ENCODE measurements around the gene HKDC1.
"Not testable (repeated sequence)": the region's sequence is repeated elsewhere in the genome, so short reads cannot be mapped to it uniquely, and the experiment has no call there.

Gene HKDC1

DNA sequence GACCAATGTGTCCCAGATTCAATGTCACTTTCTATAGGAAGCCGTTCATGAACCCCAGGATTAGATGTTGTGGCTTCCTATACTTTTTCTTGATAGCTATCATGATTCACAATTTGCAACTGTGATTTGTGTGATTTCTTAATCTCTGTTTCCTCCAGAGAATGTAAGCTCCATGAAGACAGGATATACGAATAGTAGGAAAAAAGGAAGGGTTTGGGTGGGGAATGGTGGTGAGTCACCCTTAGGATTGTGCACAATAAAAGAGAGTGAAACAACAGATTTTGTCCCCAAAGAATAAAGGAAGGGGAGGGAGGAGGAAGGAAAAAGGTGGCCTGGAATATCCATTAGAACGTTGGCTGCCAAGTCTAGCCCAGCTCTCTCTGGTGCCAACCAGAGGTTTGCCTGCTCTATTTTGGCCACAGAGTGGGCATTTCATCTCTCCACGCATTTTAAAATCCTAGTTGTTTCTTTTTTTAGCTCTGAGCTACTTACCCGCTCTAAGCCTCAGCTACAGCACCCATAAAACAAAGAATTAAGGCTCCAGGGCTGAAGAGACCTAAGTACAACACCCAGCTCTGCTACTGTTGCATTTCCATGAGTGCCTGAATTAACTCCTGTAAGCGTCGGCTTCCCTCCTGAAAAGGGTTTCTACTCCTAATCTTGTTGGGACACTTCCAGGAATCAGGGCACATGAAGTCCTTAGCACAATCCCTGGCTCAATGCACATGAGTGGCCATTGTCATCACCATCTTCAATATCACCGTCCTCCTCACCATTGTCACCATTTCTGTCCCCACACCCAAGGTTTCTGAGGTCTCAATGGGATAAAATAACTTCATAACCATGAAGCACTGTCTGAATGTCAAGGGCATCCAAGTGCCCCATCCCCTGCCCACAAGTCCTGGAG lies 61.6 kb downstream of the HKDC1 start:
- no peak for DNase-seq

DNA sequence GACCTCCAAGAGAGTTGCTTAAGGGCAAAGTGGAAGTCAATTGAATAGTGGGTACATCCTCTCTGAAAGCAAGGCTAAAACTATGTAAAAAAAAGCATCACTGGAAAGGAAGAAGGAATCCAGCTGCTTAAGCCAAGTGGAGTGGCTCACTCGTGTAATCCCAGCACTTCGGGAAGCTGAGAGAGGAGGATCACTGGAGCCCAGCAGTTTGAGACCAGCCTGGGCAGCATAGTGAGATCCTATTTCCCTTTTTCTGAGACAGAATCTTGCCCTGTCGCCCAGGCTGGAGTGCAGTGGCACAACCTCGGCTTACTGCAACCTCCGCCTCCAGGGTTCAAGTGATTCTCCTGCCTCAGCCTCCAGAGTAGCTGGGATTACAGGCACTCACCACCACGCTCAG lies 64.3 kb downstream of the HKDC1 start:
- DNase-seq = not testable (repeated sequence)

DNA sequence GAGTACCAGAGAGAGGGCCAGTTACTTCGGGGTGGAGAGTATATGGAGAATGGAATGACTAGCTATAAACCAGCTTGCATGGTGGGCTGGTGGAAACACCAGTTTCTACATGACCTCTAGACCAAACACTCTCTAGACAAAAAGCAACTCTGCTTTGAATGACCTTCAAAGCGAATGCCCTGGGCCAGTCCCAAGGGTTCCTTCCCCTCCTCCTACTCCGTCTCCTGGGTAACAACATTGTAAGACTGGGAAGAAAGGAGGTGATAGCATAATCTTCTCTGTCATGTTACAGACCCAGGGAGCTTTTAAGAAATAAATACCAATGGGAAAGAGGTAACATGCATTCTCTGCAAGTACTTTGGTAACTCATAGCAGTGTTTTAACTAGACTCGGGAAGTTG lies 65.6 kb downstream of the HKDC1 start:
- no peak for DNase-seq

GRCh38 chr10:69287181-69287580 lies 67.0 kb downstream of the HKDC1 start:
- no peak for DNase-seq

DNA sequence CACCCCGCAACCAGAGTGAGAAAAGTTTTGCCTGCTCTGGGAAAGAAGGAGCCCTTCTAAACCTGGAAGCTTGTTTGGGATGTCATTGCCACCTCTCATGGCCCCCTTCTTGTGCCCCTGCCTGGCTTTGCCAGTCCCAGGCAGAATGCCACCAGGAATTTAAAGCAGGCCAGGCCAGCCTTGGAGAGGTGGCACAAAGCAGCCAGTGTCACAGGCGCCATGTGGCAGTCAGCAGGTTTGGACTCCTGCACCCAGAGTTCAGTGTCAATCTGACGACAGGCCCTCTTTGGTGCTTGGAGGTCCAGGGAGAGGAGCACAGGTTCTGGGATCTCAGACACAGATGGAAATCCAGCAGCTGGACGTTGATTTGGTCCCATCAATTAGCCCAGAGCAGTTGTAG lies 70.9 kb downstream of the HKDC1 start:
- DNase-seq = no peak

DNA sequence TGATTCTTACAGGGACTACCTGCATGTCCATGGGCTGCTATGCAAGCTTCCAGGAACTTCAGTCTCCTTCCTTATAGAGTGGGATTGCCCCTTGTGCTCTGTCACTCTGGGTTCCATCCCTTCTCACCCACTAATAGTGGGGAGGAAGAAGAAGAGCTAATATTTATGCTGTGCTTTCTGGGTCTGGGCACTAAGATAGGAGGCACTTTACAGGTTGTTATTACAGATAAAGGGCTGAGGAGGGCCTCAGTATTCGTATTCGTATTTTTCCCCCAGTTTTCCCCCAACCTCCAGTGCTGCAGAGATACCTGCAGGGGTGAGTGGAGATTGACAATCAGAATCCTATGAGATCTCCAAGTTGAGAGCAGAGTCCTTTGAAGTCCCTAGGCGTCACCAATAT lies 72.3 kb downstream of the HKDC1 start:
- DNase-seq = no peak

GRCh38 chr10:69295027-69295636 lies 75.0 kb downstream of the HKDC1 start:
- DNase-seq = no peak

DNA sequence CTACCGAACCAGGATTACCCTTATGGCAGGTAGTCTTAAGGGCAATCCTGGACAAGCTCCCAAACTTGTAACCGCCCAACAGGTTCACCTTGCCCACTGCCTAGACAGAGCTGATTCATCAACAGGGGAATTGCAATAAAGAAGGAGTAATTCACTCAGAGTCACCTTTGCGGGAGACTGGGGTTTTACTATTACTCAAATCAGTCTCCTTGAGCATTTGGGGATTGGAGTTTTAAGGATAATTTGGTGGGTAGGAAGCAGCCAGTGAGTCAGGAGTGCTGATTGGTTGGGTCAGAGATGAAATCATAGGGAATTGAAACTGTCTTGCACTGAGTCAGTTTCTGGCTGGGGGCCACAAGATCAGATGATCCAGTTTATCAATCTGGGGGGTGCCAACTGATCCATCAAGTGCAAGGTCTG lies 83.5 kb downstream of the HKDC1 start:
- no peak for DNase-seq

DNA sequence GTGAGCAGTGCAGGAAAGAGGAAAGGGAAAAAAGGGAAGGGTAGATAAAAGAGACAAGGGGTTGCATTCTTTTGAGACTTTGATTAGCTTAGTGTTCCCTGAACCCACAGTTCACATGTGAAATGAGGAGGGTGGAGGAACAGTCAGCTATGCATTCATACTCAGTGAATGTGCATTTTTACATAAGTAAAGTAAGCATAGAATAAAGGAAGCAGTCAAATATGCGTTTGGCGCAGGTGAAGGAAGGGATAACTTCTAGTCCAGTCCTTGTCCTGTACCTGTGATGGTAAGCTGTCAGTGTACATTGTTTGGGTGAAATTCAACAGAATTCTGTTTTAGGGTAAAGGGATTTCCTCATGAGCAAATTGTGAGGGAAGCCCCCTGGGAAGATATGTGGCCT lies 86.3 kb downstream of the HKDC1 start:
- DNase-seq = no peak

DNA sequence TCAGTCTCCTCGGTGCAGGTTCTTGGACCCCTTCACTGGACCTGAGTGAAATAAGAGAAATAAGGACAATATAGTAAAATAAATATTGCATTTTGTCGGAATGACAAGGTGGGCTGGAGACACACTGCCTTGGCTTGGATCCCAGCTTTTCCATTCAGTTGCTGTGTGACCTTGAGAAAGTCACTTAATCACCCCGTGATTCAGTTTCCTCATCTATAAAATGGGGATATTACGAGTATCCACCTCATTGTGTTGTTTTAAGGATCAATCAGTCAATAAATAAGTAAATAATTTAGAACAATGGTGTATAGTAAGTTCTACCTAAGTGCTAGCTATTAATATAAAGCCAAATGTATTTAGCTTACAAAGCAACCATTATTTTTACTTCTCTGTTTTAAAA lies 87.3 kb downstream of the HKDC1 start:
- DNase-seq = no peak

GRCh38 chr10:69308304-69308703 lies 88.2 kb downstream of the HKDC1 start:
- not testable (repeated sequence) for DNase-seq

GRCh38 chr10:69311309-69311708 lies 91.2 kb downstream of the HKDC1 start:
- DNase-seq = no peak

DNA sequence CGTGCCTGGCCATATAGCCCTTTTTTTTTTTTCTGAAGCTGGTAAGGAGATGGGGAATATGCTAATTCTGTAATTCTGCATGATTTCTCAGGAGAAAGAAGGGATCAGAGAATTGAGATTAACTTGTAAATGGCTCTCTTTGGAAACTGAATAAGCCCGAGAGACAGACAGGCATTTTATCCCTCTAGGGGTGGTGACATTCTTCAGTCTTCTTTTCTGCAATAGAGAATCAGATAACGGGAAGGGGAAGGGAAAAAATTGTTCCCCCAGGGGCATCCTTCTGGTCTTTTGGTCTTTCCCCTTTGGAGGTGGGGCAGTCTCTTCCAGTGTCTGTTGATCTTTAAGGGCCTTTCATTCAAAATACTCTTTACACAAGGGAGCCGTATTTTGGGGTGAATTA lies 92.4 kb downstream of the HKDC1 start:
- no peak for DNase-seq

DNA sequence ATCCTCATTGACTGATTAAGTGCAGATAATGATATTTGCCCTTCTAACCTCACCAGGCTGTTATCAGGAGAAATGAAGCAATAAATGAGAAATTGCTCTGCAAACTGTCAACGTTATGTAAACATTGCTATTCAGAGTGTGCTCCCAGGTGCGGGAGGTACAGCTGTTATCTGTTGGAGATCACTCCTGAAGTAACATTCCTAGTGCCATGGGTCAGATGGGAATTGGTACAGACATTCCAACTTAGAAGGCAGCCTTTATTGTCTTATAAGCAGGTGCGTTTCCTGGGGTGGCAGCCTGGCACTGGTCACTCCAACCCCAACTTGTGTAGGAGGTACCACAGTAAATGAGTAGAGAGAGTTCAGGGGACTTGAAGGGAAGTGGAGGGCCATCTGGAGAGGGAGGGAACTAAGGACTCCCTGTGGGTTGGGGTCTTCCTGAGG lies 95.0 kb downstream of the HKDC1 start:
- DNase-seq = no peak

GRCh38 chr10:69315610-69316312 lies 95.6 kb downstream of the HKDC1 start:
- no peak for DNase-seq

- DNase-seq = no peak
Measured at GRCh38 chr10:69316313-69317059, 96.4 kb downstream of the HKDC1 start.

Data from NCI-H2081 treated with DMSO at 0.1 percent for 48 hours (cell line).